AG09319 (cell line): ENCODE results near the gene KLF14.
"Not testable (repeated sequence)": the region's sequence is repeated elsewhere in the genome, so short reads cannot be mapped to it uniquely, and the experiment has no call there.

ENCODE experiments used
- DNase-seq: peaks from one replicate; pipeline ENCODE4 v3.0.0-alpha.2; 2010; ENCODE audit warnings: low read depth; ENCODE audit errors: extremely low read depth
- TF ChIP-seq, protein P1 (sequence below): IDR thresholded peaks from 2 replicates; pipeline ENCODE4 v1.5.1; 2011; ENCODE audit warnings: low read depth, mild to moderate bottlenecking, inconsistent platforms, low read length, moderate library complexity

Gene KLF14

DNA sequence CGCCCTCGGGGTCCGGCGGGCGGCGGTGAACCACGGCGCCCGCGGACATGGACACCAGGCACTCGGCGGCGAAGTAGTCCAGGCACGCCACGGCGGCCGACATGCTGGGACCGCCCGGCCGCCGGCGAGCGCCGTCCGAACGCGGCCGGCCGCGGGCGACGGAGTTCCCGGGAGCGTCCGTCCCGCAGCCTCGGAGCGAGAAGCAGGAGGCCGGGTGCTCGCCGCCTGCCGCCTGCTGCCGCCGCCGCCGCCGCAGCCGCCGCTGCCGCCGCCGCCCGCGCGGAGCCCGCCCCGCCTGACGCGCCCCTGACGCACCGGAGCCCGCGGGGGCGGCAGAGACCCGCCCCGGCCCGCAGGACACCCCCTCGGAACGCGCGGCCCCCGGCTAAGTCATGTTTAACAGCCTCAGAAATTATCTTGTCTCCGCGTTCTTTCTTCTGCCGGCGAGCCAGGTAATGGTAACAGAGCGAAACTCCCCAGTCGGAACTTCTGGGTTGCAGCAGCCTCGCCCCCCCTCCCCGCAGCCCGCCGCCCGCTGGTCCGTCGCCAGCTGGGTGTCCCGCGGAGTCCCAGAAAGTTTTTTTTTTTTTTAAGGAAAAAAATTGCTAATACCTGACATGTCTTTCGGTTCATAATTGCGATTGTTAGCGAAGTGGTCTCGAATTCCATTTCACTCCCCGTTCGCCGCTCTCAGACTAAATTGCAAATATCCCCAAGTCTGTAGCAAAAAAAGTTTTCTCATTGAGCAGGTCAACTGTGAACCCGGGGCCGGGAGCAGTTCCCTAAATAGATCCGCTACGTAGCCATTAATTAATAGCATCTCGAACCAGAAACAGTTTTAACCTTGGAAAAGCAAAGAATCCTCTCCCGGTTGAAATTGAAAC is at the start of gene KLF14:
Gene KLF14 (minus strand): TSS at position 277 of the 884 bp plus-strand sequence. CDS start 174 bp downstream, at position 103.
- TF ChIP-seq, protein P1, sequence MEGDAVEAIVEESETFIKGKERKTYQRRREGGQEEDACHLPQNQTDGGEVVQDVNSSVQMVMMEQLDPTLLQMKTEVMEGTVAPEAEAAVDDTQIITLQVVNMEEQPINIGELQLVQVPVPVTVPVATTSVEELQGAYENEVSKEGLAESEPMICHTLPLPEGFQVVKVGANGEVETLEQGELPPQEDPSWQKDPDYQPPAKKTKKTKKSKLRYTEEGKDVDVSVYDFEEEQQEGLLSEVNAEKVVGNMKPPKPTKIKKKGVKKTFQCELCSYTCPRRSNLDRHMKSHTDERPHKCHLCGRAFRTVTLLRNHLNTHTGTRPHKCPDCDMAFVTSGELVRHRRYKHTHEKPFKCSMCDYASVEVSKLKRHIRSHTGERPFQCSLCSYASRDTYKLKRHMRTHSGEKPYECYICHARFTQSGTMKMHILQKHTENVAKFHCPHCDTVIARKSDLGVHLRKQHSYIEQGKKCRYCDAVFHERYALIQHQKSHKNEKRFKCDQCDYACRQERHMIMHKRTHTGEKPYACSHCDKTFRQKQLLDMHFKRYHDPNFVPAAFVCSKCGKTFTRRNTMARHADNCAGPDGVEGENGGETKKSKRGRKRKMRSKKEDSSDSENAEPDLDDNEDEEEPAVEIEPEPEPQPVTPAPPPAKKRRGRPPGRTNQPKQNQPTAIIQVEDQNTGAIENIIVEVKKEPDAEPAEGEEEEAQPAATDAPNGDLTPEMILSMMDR: no peak
- no peak for DNase-seq

DNA sequence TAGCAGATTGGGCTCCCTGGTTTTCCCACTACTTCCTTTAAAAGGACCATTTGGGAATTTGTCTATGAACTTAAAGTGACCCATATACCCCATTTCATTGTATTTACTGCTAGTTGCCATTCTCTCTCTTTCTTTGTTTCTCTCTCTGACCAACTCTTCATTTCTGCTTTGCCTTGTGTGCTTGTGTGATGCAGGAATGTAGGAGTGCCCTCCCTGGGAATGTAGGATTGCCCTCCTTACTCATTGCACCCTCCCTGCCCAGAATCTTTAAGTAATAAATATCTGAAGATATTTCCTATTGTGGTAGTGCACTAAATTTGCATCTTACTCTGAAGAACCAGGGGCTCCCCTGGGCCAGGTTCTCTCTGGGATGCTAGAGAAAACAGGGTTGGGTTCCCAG is 47.3 kb upstream of the KLF14 start:
- TF ChIP-seq, protein P1: no peak
- no peak for DNase-seq

DNA sequence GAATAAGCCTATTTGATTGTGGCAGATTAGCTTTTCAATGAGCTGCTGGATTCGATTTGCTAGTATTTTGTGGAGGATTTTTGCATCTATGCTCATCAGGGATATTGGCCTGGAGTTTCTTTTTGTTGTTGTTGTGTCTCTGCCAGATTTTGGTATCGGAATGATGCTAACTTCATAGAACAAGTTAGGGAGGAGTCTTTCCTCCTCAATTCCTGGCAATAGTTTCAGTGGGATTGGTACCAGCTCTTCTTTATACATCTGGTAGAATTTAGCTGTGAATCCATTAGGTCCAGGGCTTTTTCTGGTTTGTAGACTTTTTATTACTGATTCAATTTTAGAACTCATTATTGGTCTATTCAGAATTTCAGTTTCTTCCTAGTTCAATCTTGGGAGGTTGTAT is 43.4 kb upstream of the KLF14 start:
- TF ChIP-seq, protein P1: no peak
- no peak for DNase-seq

DNA sequence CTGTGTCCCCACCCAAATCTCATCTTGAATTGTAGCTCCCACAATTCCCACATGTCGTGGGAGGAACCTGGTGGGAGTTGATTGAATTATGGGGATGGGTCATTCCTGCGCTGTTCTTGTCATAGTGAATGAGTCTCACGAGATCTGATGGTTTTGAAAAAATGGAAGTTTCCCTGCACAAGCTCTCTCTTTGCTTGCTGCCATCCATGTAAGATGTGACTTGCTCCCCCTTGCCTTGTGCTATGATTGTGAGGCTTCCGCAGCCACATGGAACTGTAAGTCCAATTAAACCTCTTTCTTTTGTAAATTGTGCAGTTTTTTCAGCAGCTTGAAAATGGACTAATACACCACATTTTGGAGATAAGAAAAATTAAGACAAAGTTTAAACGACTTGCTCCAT is 38.4 kb upstream of the KLF14 start:
- DNase-seq: not testable (repeated sequence)

DNA sequence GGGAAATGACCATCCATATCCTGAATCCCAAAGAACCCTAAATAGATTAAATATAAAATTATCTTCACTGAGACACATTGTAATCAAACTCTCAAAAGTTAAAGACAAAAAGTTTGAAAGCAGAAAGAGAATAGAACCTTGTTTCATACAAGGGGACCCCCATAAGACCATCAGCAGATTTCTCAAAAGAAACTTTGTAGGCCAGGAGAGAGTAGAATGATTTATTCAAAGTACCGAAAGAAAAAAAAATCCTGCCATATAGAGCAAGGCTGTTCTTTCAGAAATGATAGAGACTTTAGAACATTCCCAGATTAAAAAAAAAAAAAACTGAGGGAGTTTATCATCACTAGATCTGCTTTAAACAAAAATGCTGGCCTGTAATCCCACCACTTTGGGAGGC is 34.8 kb upstream of the KLF14 start:
- TF ChIP-seq, protein P1: no peak
- DNase-seq: no peak

DNA sequence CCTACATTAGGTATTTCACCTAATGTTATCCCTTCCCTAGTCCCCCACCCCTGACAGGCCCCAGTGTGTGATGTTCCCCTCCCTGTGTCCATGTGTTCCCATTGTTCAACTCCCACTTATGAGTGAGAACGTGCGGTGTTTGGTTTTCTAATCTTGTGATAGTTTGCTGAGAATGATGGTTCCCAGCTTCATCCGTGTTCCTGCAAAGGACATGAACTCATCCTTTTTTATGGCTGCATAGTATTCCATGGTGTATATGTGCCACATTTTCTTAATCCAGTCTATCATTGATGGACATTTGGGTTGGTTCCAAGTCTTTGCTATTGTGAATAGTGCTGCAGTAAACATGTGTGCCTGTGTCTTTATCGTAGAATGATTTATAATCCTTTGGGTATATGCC is 30.6 kb upstream of the KLF14 start:
- DNase-seq: not testable (repeated sequence)

DNA sequence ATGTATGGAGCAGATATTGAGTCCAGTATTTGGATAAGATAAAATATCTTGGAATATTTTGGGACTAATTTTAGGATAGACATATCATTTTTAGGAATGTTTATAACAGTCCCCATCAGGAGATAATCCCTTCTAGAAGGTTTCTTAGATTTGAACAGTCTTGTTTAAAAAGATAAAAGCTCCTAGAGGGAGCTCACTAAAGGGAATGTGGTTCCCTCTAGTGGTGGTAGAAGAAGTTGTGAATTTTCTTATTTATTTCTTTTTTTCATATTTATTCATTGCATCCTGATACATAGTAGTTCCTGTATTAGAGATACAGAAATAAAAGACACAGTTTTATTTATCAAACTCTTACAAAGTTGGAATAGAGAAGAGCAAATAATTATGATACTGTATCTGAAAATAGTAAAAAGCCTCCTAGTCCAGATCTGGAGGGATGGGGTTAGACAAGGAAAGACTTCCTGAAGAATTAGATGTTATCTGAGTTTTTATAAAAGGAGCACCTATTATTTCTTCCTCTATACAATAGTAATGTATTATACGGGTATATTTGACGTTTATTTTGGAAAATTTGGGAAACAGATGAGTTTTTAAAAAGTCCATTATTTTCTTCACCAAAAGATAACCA is 24.5 kb upstream of the KLF14 start:
- DNase-seq: peak; percentile 25
- TF ChIP-seq, protein P1: peak; percentile 61

DNA sequence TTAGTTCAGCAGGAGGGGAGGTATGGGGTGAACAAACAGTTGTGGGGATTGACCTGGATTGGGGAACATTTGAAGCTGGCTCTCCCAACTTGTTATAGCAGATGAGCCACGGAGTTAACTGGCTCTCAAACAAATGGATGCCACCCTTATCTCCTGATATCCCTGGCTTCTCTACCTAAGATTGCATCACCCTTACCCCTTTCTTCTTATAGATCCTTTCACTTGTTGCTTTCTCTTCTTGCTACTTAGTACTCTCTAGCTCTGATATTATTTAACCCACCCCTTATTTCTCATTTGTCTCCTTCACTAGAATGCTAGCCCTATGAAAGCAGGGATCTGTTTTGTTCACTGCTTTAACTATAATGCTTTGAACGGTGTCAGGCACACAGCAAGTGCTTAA is 22.3 kb upstream of the KLF14 start:
- DNase-seq: no peak
- TF ChIP-seq, protein P1: no peak
